Stimulated activated naive CD8-positive, alpha-beta T cell treated with anti-CD3 and anti-CD28 coated beads, Interleukin-15, Interleukin-2, amounts not matched to agents 100 ng/mL and 50 ng/mL, for 24 hours (primary cell): Measurements from ENCODE around the gene GLRA2.

Experiments used
- H3K27ac Mint-ChIP-seq: one replicate; pipeline ENCODE4 v1.8.0; 2021; ENCODE audit warnings: mild to moderate bottlenecking, mixed read lengths
- H3K27me3 Mint-ChIP-seq: one replicate; pipeline ENCODE4 v1.8.0; 2021; ENCODE audit warnings: mixed read lengths
- H3K36me3 Mint-ChIP-seq: one replicate; pipeline ENCODE4 v1.8.0; 2021; ENCODE audit warnings: low read depth, mixed read lengths
- H3K4me1 Mint-ChIP-seq: one replicate; pipeline ENCODE4 v1.8.0; 2021; ENCODE audit warnings: low read depth, mixed read lengths
- H3K4me3 Mint-ChIP-seq: one replicate; pipeline ENCODE4 v1.8.0; 2021; ENCODE audit warnings: mild to moderate bottlenecking, mixed read lengths
- H3K9me3 Mint-ChIP-seq: one replicate; pipeline ENCODE4 v1.8.0; 2021; ENCODE audit warnings: mixed read lengths

GLRA2 gene

GRCh38 chrX:14702145-14702544 lies 172.8 kb downstream of the GLRA2 start:
- Mint-ChIP-seq H3K36me3 (no peaks in the 10 kb centered on the region), H3K4me3 (no peak overlapping the region), H3K27me3 (no peaks in the 10 kb centered on the region), H3K27ac (no peak overlapping the region), H3K9me3 (no peaks in the 10 kb centered on the region), H3K4me1 (no peaks in the 10 kb centered on the region)

GRCh38 chrX:14712096-14712495 lies 182.8 kb downstream of the GLRA2 start:
- H3K27ac Mint-ChIP-seq, result no peak overlapping the region
- H3K4me1 Mint-ChIP-seq, result no peaks in the 10 kb centered on the region
- no peaks in the 10 kb centered on the region for H3K27me3 Mint-ChIP-seq
- no peaks in the 10 kb centered on the region for H3K9me3 Mint-ChIP-seq
- H3K36me3 Mint-ChIP-seq, result no peaks in the 10 kb centered on the region
- no peak overlapping the region for H3K4me3 Mint-ChIP-seq

GRCh38 chrX:14717949-14718348 lies 188.6 kb downstream of the GLRA2 start:
- H3K4me1 Mint-ChIP-seq, result no peaks in the 10 kb centered on the region
- no peaks in the 10 kb centered on the region for H3K27me3 Mint-ChIP-seq
- no peaks in the 10 kb centered on the region for H3K36me3 Mint-ChIP-seq
- no peaks in the 10 kb centered on the region for H3K9me3 Mint-ChIP-seq
- no peak overlapping the region for H3K4me3 Mint-ChIP-seq
- H3K27ac Mint-ChIP-seq, result no peak overlapping the region

- no peaks in the 10 kb centered on the region for H3K36me3 Mint-ChIP-seq
- H3K27me3 Mint-ChIP-seq, result no peaks in the 10 kb centered on the region
- no peaks in the 10 kb centered on the region for H3K4me1 Mint-ChIP-seq
- H3K4me3 Mint-ChIP-seq, result no peak overlapping the region
- no peaks in the 10 kb centered on the region for H3K9me3 Mint-ChIP-seq
- H3K27ac Mint-ChIP-seq, result no peak overlapping the region
These were observed 189.1 kb downstream of the GLRA2 start for GRCh38 chrX:14718403-14718802.

DNA sequence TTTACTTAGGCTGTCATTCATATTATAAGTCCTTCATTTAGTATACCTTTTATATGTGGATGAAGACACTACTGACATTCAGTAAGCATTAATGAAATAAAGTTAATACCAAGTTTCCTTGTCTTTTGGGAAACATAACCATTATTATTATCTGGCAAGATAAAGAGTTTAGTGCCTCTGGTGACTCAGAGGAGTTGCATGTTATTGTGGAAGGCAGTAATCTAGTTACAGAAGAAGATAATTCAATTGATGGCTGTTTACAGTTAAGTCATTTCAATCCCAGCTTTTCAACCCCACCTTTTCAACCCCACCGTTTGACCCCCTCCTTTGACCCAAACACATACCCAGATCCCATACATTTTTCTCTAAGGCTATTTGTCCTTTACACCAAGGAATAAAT lies 199.7 kb downstream of the GLRA2 start:
- no peak overlapping the region for H3K27ac Mint-ChIP-seq
- no peak overlapping the region for H3K4me3 Mint-ChIP-seq
- no peaks in the 10 kb centered on the region for H3K36me3 Mint-ChIP-seq
- H3K9me3 Mint-ChIP-seq, result no peaks in the 10 kb centered on the region
- H3K27me3 Mint-ChIP-seq, result no peaks in the 10 kb centered on the region
- peaks cover 4% of the 10 kb centered on the region for H3K4me1 Mint-ChIP-seq

- no peak overlapping the region for H3K4me3 Mint-ChIP-seq
- no peaks in the 10 kb centered on the region for H3K36me3 Mint-ChIP-seq
- H3K27ac Mint-ChIP-seq, result no peak overlapping the region
- no peaks in the 10 kb centered on the region for H3K27me3 Mint-ChIP-seq
- H3K4me1 Mint-ChIP-seq, result no peaks in the 10 kb centered on the region
- no peaks in the 10 kb centered on the region for H3K9me3 Mint-ChIP-seq
These were observed 209.3 kb downstream of the GLRA2 start for GRCh38 chrX:14738643-14739042.

DNA sequence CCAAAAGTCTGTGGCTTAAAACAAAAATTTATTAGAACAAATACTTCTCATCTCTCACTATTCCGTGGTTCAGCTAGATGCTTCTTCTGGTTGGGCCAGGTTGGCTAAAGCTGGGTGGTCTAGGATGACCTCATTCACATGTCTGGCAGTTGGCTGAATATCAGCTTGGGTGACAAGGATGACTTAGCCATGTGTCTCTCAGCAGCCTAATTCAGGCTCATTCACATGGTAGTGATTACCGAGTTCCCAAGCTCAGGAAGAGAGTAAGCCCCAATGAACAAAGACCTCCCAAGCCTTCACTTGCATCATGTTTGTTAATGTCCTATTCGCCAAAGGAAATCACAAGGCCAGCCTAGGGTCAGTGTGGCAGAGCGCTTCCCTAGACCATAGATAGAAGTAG lies 224.1 kb downstream of the GLRA2 start:
- H3K27ac Mint-ChIP-seq, result no peak overlapping the region
- no peaks in the 10 kb centered on the region for H3K27me3 Mint-ChIP-seq
- no peaks in the 10 kb centered on the region for H3K36me3 Mint-ChIP-seq
- no peaks in the 10 kb centered on the region for H3K4me1 Mint-ChIP-seq
- H3K4me3 Mint-ChIP-seq, result no peak overlapping the region
- H3K9me3 Mint-ChIP-seq, result no peaks in the 10 kb centered on the region

- H3K4me1 Mint-ChIP-seq, result no peaks in the 10 kb centered on the region
- H3K27me3 Mint-ChIP-seq, result no peaks in the 10 kb centered on the region
- H3K27ac Mint-ChIP-seq, result no peak overlapping the region
- no peaks in the 10 kb centered on the region for H3K9me3 Mint-ChIP-seq
- no peak overlapping the region for H3K4me3 Mint-ChIP-seq
- no peaks in the 10 kb centered on the region for H3K36me3 Mint-ChIP-seq
These were observed 228.7 kb downstream of the GLRA2 start for GRCh38 chrX:14758029-14758491.

- no peaks in the 10 kb centered on the region for H3K36me3 Mint-ChIP-seq
- no peak overlapping the region for H3K27ac Mint-ChIP-seq
- H3K4me3 Mint-ChIP-seq, result no peak overlapping the region
- peaks cover 6% of the 10 kb centered on the region for H3K9me3 Mint-ChIP-seq
- no peaks in the 10 kb centered on the region for H3K4me1 Mint-ChIP-seq
- no peaks in the 10 kb centered on the region for H3K27me3 Mint-ChIP-seq
These were observed 246.1 kb downstream of the GLRA2 start for GRCh38 chrX:14775416-14775815.

DNA sequence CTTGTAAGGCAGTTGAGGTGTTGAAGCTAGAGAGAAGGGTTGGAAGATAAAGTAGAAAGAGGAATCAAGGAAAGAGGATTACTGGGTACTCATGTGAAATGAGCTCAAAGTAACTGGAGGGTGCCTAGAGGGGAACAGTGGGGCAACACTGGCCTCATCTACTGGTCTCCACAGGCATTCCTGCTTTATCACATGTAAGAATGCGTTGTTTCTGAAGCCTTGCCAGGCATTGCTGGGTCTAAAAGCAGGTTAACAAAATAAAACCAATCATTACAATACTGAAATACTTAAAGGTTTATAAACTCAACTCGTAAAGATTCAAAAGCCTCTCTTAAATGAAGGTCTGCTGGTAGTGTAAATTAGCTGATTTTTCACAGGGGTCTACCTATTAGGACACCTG lies 247.6 kb downstream of the GLRA2 start:
- H3K9me3 Mint-ChIP-seq, result no peaks in the 10 kb centered on the region
- no peak overlapping the region for H3K4me3 Mint-ChIP-seq
- no peaks in the 10 kb centered on the region for H3K4me1 Mint-ChIP-seq
- H3K27ac Mint-ChIP-seq, result no peak overlapping the region
- no peaks in the 10 kb centered on the region for H3K27me3 Mint-ChIP-seq
- no peaks in the 10 kb centered on the region for H3K36me3 Mint-ChIP-seq

DNA sequence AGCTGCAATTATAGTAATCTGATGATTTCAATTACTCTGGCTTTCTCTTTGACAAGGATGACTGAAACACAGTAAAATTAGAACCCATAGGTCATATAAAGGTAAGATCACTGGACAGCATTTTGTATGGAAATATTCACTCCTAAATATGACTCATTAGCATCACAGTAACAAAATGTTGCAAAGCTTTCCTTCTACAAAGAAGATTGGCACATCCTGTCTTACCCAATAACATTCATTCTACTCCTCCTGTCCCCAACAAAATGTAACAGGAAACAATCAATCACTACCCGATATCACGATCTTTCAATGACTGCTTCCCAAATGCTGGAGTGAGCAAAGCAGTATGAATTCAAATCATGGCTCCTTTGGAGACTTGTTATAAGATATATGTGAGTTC lies 248.2 kb downstream of the GLRA2 start:
- H3K4me1 Mint-ChIP-seq, result no peaks in the 10 kb centered on the region
- no peaks in the 10 kb centered on the region for H3K36me3 Mint-ChIP-seq
- no peaks in the 10 kb centered on the region for H3K9me3 Mint-ChIP-seq
- H3K27ac Mint-ChIP-seq, result no peak overlapping the region
- H3K4me3 Mint-ChIP-seq, result no peak overlapping the region
- no peaks in the 10 kb centered on the region for H3K27me3 Mint-ChIP-seq

DNA sequence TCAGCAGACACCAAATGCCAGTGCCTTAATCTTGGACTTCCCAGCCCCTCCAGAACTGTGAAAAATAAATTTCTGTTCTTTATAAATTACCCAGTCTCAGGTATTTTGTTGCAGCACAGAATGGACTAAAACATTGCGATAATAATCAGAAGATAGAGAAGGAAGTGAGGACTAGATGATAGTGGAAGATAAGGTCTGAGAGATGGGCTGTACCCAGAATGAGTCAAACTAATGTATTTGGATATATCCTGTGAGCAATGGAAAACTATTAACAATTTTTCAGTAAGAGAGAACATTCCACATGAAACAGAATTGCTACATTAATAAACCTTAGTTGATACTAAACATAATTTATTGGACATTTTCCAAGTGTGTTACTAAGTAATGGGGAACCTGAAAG lies 250.2 kb downstream of the GLRA2 start:
- Mint-ChIP-seq H3K4me1 (no peaks in the 10 kb centered on the region), H3K9me3 (no peaks in the 10 kb centered on the region), H3K27me3 (no peaks in the 10 kb centered on the region), H3K4me3 (no peak overlapping the region), H3K27ac (no peak overlapping the region), H3K36me3 (no peaks in the 10 kb centered on the region)
